HUES6 (cell line): ENCODE results near the gene DLG1.

Experiments
- H3K27ac ChIP-seq: 2 replicates; pipeline ENCODE4 v1.7.0; 2013; ENCODE audit warnings: low read depth, mild to moderate bottlenecking, low read length, inconsistent platforms
- H3K27me3 ChIP-seq: 2 replicates; pipeline ENCODE4 v1.6.1; 2013; ENCODE audit warnings: low read length; ENCODE audit not compliant: control insufficient read depth, insufficient read depth
- H3K36me3 ChIP-seq: 2 replicates; pipeline ENCODE4 v1.6.1; 2013; ENCODE audit warnings: low read length; ENCODE audit not compliant: control insufficient read depth, insufficient read depth
- H3K4me1 ChIP-seq: 2 replicates; pipeline ENCODE4 v1.6.1; 2013; ENCODE audit warnings: low read length; ENCODE audit not compliant: control insufficient read depth, insufficient read depth
- H3K4me3 ChIP-seq: 2 replicates; pipeline ENCODE4 v1.5.1; 2013; ENCODE audit warnings: low read depth, low read length
- H3K9ac ChIP-seq: one replicate; pipeline ENCODE4 v1.6.1; 2013; ENCODE audit warnings: mild to moderate bottlenecking, low read length
- H3K9me3 ChIP-seq: 2 replicates; pipeline ENCODE4 v1.6.1; 2013; ENCODE audit warnings: low read depth, low read length; ENCODE audit not compliant: control insufficient read depth, insufficient read depth

DLG1 gene

GRCh38 chr3:197031315-197032285 is 266.8 kb downstream of the DLG1 start:
- peak overlapping the region; percentile 10 for H3K9ac ChIP-seq

GRCh38 chr3:197030379-197031314 is 267.8 kb downstream of the DLG1 start:
- Histone ChIP-seq H3K36me3 (no peaks in the 10 kb centered on the region), H3K9me3 (no peaks in the 10 kb centered on the region), H3K27ac (no peak overlapping the region), H3K9ac (peak overlapping the region; percentile 10), H3K4me3 (no peak overlapping the region), H3K27me3 (peaks cover 14% of the 10 kb centered on the region), H3K4me1 (peaks cover 7% of the 10 kb centered on the region; the same call in 1 of the 2 replicates)

More at GRCh38 chr3:197031315-197032285, 266.8 kb downstream of the DLG1 start:
- Histone ChIP-seq H3K4me3 (no peak overlapping the region), H3K27me3 (peaks cover 14% of the 10 kb centered on the region), H3K36me3 (no peaks in the 10 kb centered on the region), H3K9me3 (no peaks in the 10 kb centered on the region), H3K4me1 (peaks cover 7% of the 10 kb centered on the region; the same call in 1 of the 2 replicates), H3K27ac (no peak overlapping the region)

GRCh38 chr3:197029511-197030167 is 268.8 kb downstream of the DLG1 start, which contains the start of gene MELTF:
Gene MELTF (minus strand): TSS chr3:197029817. CDS start chr3:197029702, 115 bp downstream.
- Histone ChIP-seq H3K27me3 (peaks cover 14% of the 10 kb centered on the region), H3K9ac (peak within 1 kb of the TSS; percentile 56), H3K4me3 (peak within 1 kb of the TSS; percentile 69), H3K9me3 (no peaks in the 10 kb centered on the region), H3K27ac (no peak within 1 kb of the TSS; the same call in 1 of the 2 replicates), H3K4me1 (peaks cover 7% of the 10 kb centered on the region; the same call in 1 of the 2 replicates), H3K36me3 (no peaks in the 10 kb centered on the region)

GRCh38 chr3:197028728-197029510 is 269.5 kb downstream of the DLG1 start:
- H3K36me3 ChIP-seq, result no peaks in the 10 kb centered on the region
- peak overlapping the region; percentile 56 for H3K9ac ChIP-seq
- H3K4me3 ChIP-seq, result peak overlapping the region; percentile 69
- H3K4me1 ChIP-seq, result peaks cover 7% of the 10 kb centered on the region; the same call in 1 of the 2 replicates
- H3K9me3 ChIP-seq, result no peaks in the 10 kb centered on the region
- no peak overlapping the region; the same call in 1 of the 2 replicates for H3K27ac ChIP-seq
- peaks cover 14% of the 10 kb centered on the region for H3K27me3 ChIP-seq

GRCh38 chr3:197027896-197028727 is 270.3 kb downstream of the DLG1 start:
- Histone ChIP-seq H3K4me3 (peak overlapping the region; percentile 69), H3K9me3 (no peaks in the 10 kb centered on the region), H3K4me1 (peaks cover 15% of the 10 kb centered on the region; the same call in 1 of the 2 replicates), H3K27me3 (peaks cover 14% of the 10 kb centered on the region), H3K9ac (peak overlapping the region; percentile 56), H3K27ac (no peak overlapping the region), H3K36me3 (no peaks in the 10 kb centered on the region)

- H3K27me3 ChIP-seq, result peaks cover 14% of the 10 kb centered on the region
- no peak overlapping the region for H3K27ac ChIP-seq
- H3K9me3 ChIP-seq, result no peaks in the 10 kb centered on the region
- H3K4me3 ChIP-seq, result no peak overlapping the region
- H3K4me1 ChIP-seq, result peaks cover 23% of the 10 kb centered on the region
- no peak overlapping the region for H3K9ac ChIP-seq
- H3K36me3 ChIP-seq, result no peaks in the 10 kb centered on the region
Measured at GRCh38 chr3:197027151-197027895, 271.1 kb downstream of the DLG1 start.

- Histone ChIP-seq H3K4me3 (no peak overlapping the region), H3K9ac (no peak overlapping the region), H3K9me3 (no peaks in the 10 kb centered on the region), H3K27ac (no peak overlapping the region), H3K27me3 (peaks cover 14% of the 10 kb centered on the region), H3K4me1 (peaks cover 30% of the 10 kb centered on the region), H3K36me3 (no peaks in the 10 kb centered on the region)
Measured at GRCh38 chr3:197026481-197026866, 271.9 kb downstream of the DLG1 start.

GRCh38 chr3:197025736-197026480 is 272.5 kb downstream of the DLG1 start:
- H3K9me3 ChIP-seq, result no peaks in the 10 kb centered on the region
- H3K4me3 ChIP-seq, result no peak overlapping the region
- peaks cover 36% of the 10 kb centered on the region for H3K4me1 ChIP-seq
- H3K36me3 ChIP-seq, result no peaks in the 10 kb centered on the region
- H3K27me3 ChIP-seq, result peaks cover 14% of the 10 kb centered on the region
- H3K27ac ChIP-seq, result no peak overlapping the region
- no peak overlapping the region for H3K9ac ChIP-seq
